GM23248 (cell line): ENCODE results near the gene MYMX. TPM values are rescaled to one million over a fixed set of nuclear protein-coding genes. Genes with fewer than 3 reads are reported as not detected.

Experiments
- DNase-seq: peaks from one replicate; pipeline ENCODE4 v3.0.0-alpha.2; 2015
- H2AFZ ChIP-seq: fragments of 200-600 bp; sonication (generic); 2 replicates; pipeline ENCODE4 v1.6.1; 2016; ENCODE audit warnings: antibody characterized with exemption
- H3F3A ChIP-seq: fragments of 200-600 bp; sonication (generic); 2 replicates; pipeline ENCODE4 v1.6.1; 2016; ENCODE audit warnings: mild to moderate bottlenecking, antibody characterized with exemption, mixed run types; ENCODE audit not compliant: insufficient read depth
- H3K27ac ChIP-seq: fragments of 200-600 bp; sonication (generic); 2 replicates; pipeline ENCODE4 v1.5.1; 2016; ENCODE audit warnings: mild to moderate bottlenecking
- H3K27me3 ChIP-seq: fragments of 200-600 bp; sonication (generic); replicated peaks from 2 replicates; pipeline ENCODE4 v1.6.1; 2016; ENCODE audit warnings: mild to moderate bottlenecking; ENCODE audit not compliant: insufficient read depth
- H3K36me3 ChIP-seq: fragments of 200-600 bp; sonication (generic); 2 replicates; pipeline ENCODE4 v1.6.1; 2016; ENCODE audit warnings: low read depth, mild to moderate bottlenecking
- H3K4me1 ChIP-seq: fragments of 200-600 bp; sonication (generic); 2 replicates; pipeline ENCODE4 v1.6.1; 2016; ENCODE audit warnings: mild to moderate bottlenecking; ENCODE audit not compliant: insufficient read depth
- H3K4me2 ChIP-seq: fragments of 200-600 bp; sonication (generic); one replicate; pipeline ENCODE4 v1.6.1; 2016; ENCODE audit warnings: mild to moderate bottlenecking; ENCODE audit not compliant: unreplicated experiment
- H3K4me3 ChIP-seq: fragments of 200-600 bp; sonication (generic); 2 replicates; pipeline ENCODE4 v1.5.1; 2016; ENCODE audit warnings: mild to moderate bottlenecking
- H3K79me2 ChIP-seq: fragments of 200-600 bp; sonication (generic); 2 replicates; pipeline ENCODE4 v1.6.1; 2016; ENCODE audit warnings: mild to moderate bottlenecking; ENCODE audit not compliant: insufficient read depth
- H3K9ac ChIP-seq: fragments of 200-600 bp; sonication (generic); 2 replicates; pipeline ENCODE4 v1.6.1; 2016; ENCODE audit warnings: mild to moderate bottlenecking
- H3K9me2 ChIP-seq: fragments of 200-600 bp; sonication (generic); 2 replicates; pipeline ENCODE4 v1.6.1; 2016; ENCODE audit warnings: mixed run types, mild to moderate bottlenecking, moderate library complexity; ENCODE audit not compliant: insufficient read depth
- H3K9me3 ChIP-seq: fragments of 200-600 bp; sonication (generic); one replicate; pipeline ENCODE4 v1.6.1; 2017; ENCODE audit warnings: low read depth
- H4K20me1 ChIP-seq: fragments of 200-600 bp; sonication (generic); 2 replicates; pipeline ENCODE4 v1.6.0; 2016; ENCODE audit not compliant: insufficient read depth
- EZH2 ChIP-seq: fragments of 200-600 bp; sonication (generic); IDR thresholded peaks from 2 replicates; pipeline ENCODE4 v1.6.1; 2018; ENCODE audit warnings: antibody characterized with exemption, mild to moderate bottlenecking; ENCODE audit not compliant: insufficient read depth, poor library complexity, severe bottlenecking
- EZH2phosphoT487 ChIP-seq: fragments of 200-600 bp; sonication (generic); IDR thresholded peaks from 2 replicates; pipeline ENCODE4 v1.6.1; 2018; ENCODE audit warnings: antibody characterized with exemption, moderate library complexity, mild to moderate bottlenecking, low read depth; ENCODE audit not compliant: insufficient read depth
- WGBS, 2 experiments: methylation state at CpG; one replicate each; pipeline ENCODE4 v1.1.6; 2015 to 2017; ENCODE audit warnings: low lambda C conversion rate in 2 of 2, low coverage in 1 of 2; ENCODE audit errors: missing lambda C conversion rate in 2 of 2; 5-methylcytosine and 5-hydroxymethylcytosine counted together
- in situ Hi-C: fragments of 300-500 bp; cut with MboI; formaldehyde crosslinking; loops from 2 replicates; pipeline ENCODE4 v1.15.0; 2020
- microRNA counts: library from miRNA; unstranded; fragments of <30 nt; microRNA quantifications from one replicate; lab custom pipeline; 2016
- polyA plus RNA-seq: library from polyadenylated mRNA; unstranded; fragments of >200 nt; fragmentation: Nextera tagmentation; extraction: Ambion mirVana; gene quantifications from 2 replicates; pipeline ENCODE4 v1.2.1, GENCODE V29; 2016
- small RNA-seq: library from RNA; depleted of rRNA; stranded (forward); fragments of <200 nt; gene quantifications from one replicate; pipeline ENCODE3, GENCODE V24; 2014; ENCODE audit warnings: low read depth, low replicate concordance
- total RNA-seq: library from RNA; depleted of rRNA; stranded (reverse); fragments of >200 nt; shearing (Covaris generic); gene quantifications from 2 replicates; pipeline ENCODE4 v1.2.3, GENCODE V29; 2014; rRNA removed

The MYMX gene
- total and polyA plus RNA-seq, 2 experiments from 2014 or later, result not detected

DNA sequence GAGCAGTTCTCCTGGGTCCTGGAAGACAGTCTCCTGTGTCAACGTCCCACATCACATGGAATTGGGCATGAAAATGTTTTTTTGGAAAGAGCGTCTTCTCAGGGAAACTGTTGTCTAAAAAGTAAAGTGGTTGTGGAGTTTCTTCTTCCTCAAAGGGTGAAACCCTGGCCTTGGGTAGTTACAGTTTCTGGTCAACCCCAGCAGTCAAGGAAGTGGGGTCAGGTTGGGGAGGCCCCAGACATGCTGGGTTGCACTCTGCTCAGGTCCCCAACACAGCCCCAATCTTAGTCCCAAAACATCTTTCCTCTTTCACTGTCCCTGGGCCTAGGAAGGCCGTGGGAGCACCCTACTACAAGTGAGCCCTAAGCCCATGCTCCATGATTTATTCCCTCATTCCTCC lies 49.6 kb downstream of the MYMX start:
- peaks cover 23% of the 10 kb centered on the region for H3K79me2 ChIP-seq
- peaks cover 20% of the 10 kb centered on the region for H3K27me3 ChIP-seq
- no peak overlapping the region for H2AFZ ChIP-seq
- no peaks in the 10 kb centered on the region for H3K9me3 ChIP-seq
- no peak overlapping the region for H3K9ac ChIP-seq
- peaks cover 20% of the 10 kb centered on the region for H3K4me1 ChIP-seq
- H3K27ac ChIP-seq, result no peak overlapping the region
- in situ Hi-C loops, result no loop called here
- no peaks in the 10 kb centered on the region for H3F3A ChIP-seq
- DNase-seq, result no peak
- TF ChIP-seq EZH2phosphoT487 (no peak), EZH2 (no peak)
- H3K9me2 ChIP-seq, result no peaks in the 10 kb centered on the region
- no peak overlapping the region for H3K4me2 ChIP-seq
- H4K20me1 ChIP-seq, result no peaks in the 10 kb centered on the region
- 63 to 73% methylated on average over 3 of the region's 3 CpGs for WGBS, 2 experiments
- H3K36me3 ChIP-seq, result no peaks in the 10 kb centered on the region
- no peak overlapping the region for H3K4me3 ChIP-seq

DNA sequence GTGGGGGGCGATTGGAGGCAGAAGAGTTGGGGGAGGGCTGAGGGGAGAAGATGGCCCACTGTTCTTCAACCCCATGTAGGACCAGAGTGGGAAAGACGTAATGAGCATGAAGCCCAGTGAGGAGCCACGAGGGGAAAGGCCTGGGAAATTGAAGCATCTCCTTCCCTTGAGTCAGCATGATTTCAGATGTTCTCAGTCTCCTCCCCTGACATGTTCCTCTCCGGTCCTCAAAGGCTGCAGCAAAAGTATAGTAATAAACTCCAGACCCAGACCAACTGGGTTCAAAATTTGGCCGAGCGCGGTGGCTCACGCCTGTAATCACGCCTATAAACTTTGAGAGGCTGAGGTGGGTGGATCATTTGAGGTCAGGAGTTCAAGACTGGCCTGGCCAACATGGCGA lies 50.5 kb downstream of the MYMX start:
- no peak overlapping the region for H3K4me3 ChIP-seq
- no peak overlapping the region for H3K27ac ChIP-seq
- H2AFZ ChIP-seq, result no peak overlapping the region
- TF ChIP-seq EZH2, result no peak
- TF ChIP-seq EZH2phosphoT487, result no peak
- peaks cover 20% of the 10 kb centered on the region for H3K4me1 ChIP-seq
- H3K9me3 ChIP-seq, result no peaks in the 10 kb centered on the region
- no peaks in the 10 kb centered on the region for H3K36me3 ChIP-seq
- no peaks in the 10 kb centered on the region for H4K20me1 ChIP-seq
- no peak overlapping the region for H3K4me2 ChIP-seq
- no peaks in the 10 kb centered on the region for H3K9me2 ChIP-seq
- peak; percentile 34 for DNase-seq
- in situ Hi-C loops, result no loop called here
- H3F3A ChIP-seq, result no peaks in the 10 kb centered on the region
- peaks cover 25% of the 10 kb centered on the region for H3K27me3 ChIP-seq
- no peak overlapping the region for H3K9ac ChIP-seq
- 19 to 28% methylated on average over 10 of the region's 10 CpGs for WGBS, 2 experiments
- H3K79me2 ChIP-seq, result peaks cover 23% of the 10 kb centered on the region

MicroRNAs within 50 kb of the gene (microRNA counts, 767-probe panel; counts per million panel counts)
- 447 counts per million, percentile 86 among the panel's probes with 10 or more counts for microRNA hsa-miR-4647 (lab: Ali Mortazavi, UCI)

Small RNAs within 50 kb of the gene (small RNA-seq; reads per million reads assigned to genes)
- gene RN7SL811P, result not detected

Other genes with a start within 250 kb of the MYMX start
- 47.6 and 64.7 TPM in 2 replicates for gene MRPL14, start 89.5 kb upstream of the MYMX start, total RNA-seq
- gene MRPL14, start 89.5 kb upstream of the MYMX start, polyA plus RNA-seq, result 91.2 and 98.0 TPM in 2 replicates
- 29.0 and 43.2 TPM in 2 replicates for gene TMEM63B, start 89.4 kb upstream of the MYMX start, total RNA-seq
- gene TMEM63B, start 89.4 kb upstream of the MYMX start, polyA plus RNA-seq, result 14.1 and 14.3 TPM in 2 replicates
- under 0.01 TPM in 1 of 2 replicates, not detected in the other for gene CAPN11, start 58.1 kb upstream of the MYMX start, total RNA-seq
- not detected in 2 replicates for gene CAPN11, start 58.1 kb upstream of the MYMX start, polyA plus RNA-seq
- gene SLC29A1, start 6.7 kb downstream of the MYMX start, total RNA-seq, result 12.2 and 17.1 TPM in 2 replicates
- 18.4 and 19.2 TPM in 2 replicates for gene SLC29A1, start 6.7 kb downstream of the MYMX start, polyA plus RNA-seq
- 686 and 732 TPM in 2 replicates for gene HSP90AB1, start 30.2 kb downstream of the MYMX start, total RNA-seq
- gene HSP90AB1, start 30.2 kb downstream of the MYMX start, polyA plus RNA-seq, result 392 and 395 TPM in 2 replicates
- 106 and 114 TPM in 2 replicates for gene SLC35B2, start 40.6 kb downstream of the MYMX start, total RNA-seq
- 101 and 103 TPM in 2 replicates for gene SLC35B2, start 40.6 kb downstream of the MYMX start, polyA plus RNA-seq
- gene NFKBIE, start 48.6 kb downstream of the MYMX start, total RNA-seq, result 2.3 and 6.3 TPM in 2 replicates
- gene NFKBIE, start 48.6 kb downstream of the MYMX start, polyA plus RNA-seq, result 3.5 and 4.5 TPM in 2 replicates
- not detected in 2 replicates for gene TMEM151B, start 53.5 kb downstream of the MYMX start, total RNA-seq
- gene TMEM151B, start 53.5 kb downstream of the MYMX start, polyA plus RNA-seq, result not detected in 2 replicates
- gene AARS2, start 96.4 kb downstream of the MYMX start, total RNA-seq, result 14.4 and 14.7 TPM in 2 replicates
- 5.3 and 6.0 TPM in 2 replicates for gene AARS2, start 96.4 kb downstream of the MYMX start, polyA plus RNA-seq
- not detected in 2 replicates for gene SPATS1, start 125.7 kb downstream of the MYMX start, total RNA-seq
- gene SPATS1, start 125.7 kb downstream of the MYMX start, polyA plus RNA-seq, result not detected in 2 replicates
- 20.4 and 22.3 TPM in 2 replicates for gene CDC5L, start 170.8 kb downstream of the MYMX start, total RNA-seq
- 15.3 and 15.9 TPM in 2 replicates for gene CDC5L, start 170.8 kb downstream of the MYMX start, polyA plus RNA-seq